Peyer's patch (tissue), 4 donors: ENCODE measurements around the gene SDE2. TPM values are rescaled to one million over a fixed set of nuclear protein-coding genes. Genes with fewer than 3 reads are reported as not detected.
"Not testable (repeated sequence)": the region's sequence is repeated elsewhere in the genome, so short reads cannot be mapped to it uniquely, and the experiment has no call there.

ENCODE experiments used
- DNase-seq, 3 donors: peaks; one replicate each; pipeline ENCODE4 v3.0.0-alpha.2; 2017 to 2019
- H3K27ac ChIP-seq, 4 donors: fragments of 200-600 bp; sonication (generic); one replicate each; pipeline ENCODE4 v1.5.1; 2016 to 2019
- H3K27me3 ChIP-seq, 2 donors: fragments of 200-600 bp; sonication (generic); one replicate each; pipeline ENCODE4 v1.5.1; 2019
- H3K36me3 ChIP-seq, 3 donors: fragments of 200-600 bp; sonication (generic); one replicate each; pipeline ENCODE4 v1.5.1; 2016 to 2019
- H3K4me1 ChIP-seq, 4 donors: fragments of 200-600 bp; sonication (generic); one replicate each; pipeline ENCODE4 v1.5.1; 2016 to 2019
- H3K4me3 ChIP-seq, 4 donors: fragments of 200-600 bp; sonication (generic); 1 replicate in 3 of 4; 2 replicates in 1 of 4; pipeline ENCODE4 v1.5.1; 2016 to 2019; ENCODE audit warnings: mild to moderate bottlenecking in 1 of 4
- H3K9me3 ChIP-seq, 4 donors: fragments of 200-600 bp; sonication (generic); one replicate each; pipeline ENCODE4 v1.5.1; 2016 to 2019; ENCODE audit warnings: mild to moderate bottlenecking in 1 of 4
- POLR2A ChIP-seq, 2 donors: fragments of 450-650 bp; IDR thresholded peaks; one replicate each; pipeline ENCODE4 v1.5.1; 2017; ENCODE audit warnings: antibody characterized with exemption in 2 of 2, mild to moderate bottlenecking in 2 of 2, moderate library complexity in 2 of 2
- total RNA-seq, 4 donors: library from RNA; depleted of rRNA; stranded (reverse); fragments of >200 nt; gene quantifications; one replicate each; pipeline ENCODE4 v1.1.0, GENCODE V29; 2016
- TF ChIP-seq, protein P1 (sequence below), 6 experiments: fragments of 450-650 bp in 4 of 6; fragments of 200-600 bp in 2 of 6; sonication (generic) in 1 of 6; IDR thresholded peaks; one replicate each; pipeline ENCODE4 v1.5.1; 2017 to 2019; ENCODE audit warnings: antibody characterized with exemption in 6 of 6, mild to moderate bottlenecking in 3 of 6, moderate library complexity in 1 of 6

The SDE2 gene
- total RNA-seq, 4 donors from 2014 or later: 10.9 to 22.3 (median 15.8) TPM

DNA sequence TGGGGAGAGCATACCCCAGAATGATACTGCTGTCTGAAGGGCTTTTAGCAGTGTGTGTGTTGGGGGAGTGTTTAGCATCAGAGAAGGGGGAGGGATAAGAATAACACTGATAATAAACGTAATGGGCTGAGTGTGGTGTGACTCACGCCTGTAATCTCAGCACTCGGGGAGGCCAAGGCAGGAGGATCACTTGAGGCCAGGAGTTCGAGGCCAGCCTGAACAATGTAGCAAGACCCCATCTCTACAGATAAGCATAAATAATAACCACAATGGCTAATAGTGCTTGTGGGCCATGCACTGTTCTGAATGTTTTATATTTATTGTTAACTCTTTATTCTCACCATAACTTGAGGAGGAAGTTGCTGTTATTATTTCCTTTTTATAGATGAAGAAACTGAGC is 55.6 kb downstream of the SDE2 start:
- no peak overlapping the region for H3K4me3 ChIP-seq
- no peak overlapping the region for H3K27ac ChIP-seq
- peaks cover 0 to 7% (median 2%) of the 10 kb centered on the region in 4 donors for H3K4me1 ChIP-seq

DNA sequence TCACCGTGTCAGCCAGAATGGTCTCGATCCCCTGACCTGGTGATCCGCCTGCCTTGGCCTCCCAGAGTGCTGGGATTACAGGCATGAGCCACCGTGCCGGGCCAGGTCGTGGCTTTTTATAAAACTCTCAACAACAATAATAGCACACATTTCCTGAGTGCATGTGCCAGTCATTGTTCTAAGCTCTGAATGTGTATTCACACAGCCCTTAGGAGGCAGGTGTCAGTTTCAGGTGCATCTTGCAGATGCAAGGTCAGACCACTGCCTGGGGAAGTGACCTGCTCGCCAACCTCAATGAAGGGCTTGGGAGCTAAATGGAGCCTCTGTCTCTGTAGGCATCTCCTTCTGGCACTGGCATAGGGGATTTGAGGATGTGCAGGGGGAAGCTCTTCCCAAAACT is 56.6 kb downstream of the SDE2 start:
- H3K27ac ChIP-seq: no peak overlapping the region
- peaks cover 0 to 7% (median 2%) of the 10 kb centered on the region in 4 donors for H3K4me1 ChIP-seq
- peak in 1 of 3 donors; percentile 49 for DNase-seq
- H3K9me3 ChIP-seq: no peaks in the 10 kb centered on the region
- no peaks in the 10 kb centered on the region for H3K36me3 ChIP-seq
- no peak for TF ChIP-seq POLR2A (IDR thresholded peaks at IDR 0.05)
- TF ChIP-seq, protein P1, sequence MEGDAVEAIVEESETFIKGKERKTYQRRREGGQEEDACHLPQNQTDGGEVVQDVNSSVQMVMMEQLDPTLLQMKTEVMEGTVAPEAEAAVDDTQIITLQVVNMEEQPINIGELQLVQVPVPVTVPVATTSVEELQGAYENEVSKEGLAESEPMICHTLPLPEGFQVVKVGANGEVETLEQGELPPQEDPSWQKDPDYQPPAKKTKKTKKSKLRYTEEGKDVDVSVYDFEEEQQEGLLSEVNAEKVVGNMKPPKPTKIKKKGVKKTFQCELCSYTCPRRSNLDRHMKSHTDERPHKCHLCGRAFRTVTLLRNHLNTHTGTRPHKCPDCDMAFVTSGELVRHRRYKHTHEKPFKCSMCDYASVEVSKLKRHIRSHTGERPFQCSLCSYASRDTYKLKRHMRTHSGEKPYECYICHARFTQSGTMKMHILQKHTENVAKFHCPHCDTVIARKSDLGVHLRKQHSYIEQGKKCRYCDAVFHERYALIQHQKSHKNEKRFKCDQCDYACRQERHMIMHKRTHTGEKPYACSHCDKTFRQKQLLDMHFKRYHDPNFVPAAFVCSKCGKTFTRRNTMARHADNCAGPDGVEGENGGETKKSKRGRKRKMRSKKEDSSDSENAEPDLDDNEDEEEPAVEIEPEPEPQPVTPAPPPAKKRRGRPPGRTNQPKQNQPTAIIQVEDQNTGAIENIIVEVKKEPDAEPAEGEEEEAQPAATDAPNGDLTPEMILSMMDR (IDR thresholded peaks at IDR 0.05): no peak
- H3K4me3 ChIP-seq: no peak overlapping the region
- H3K27me3 ChIP-seq: no peaks in the 10 kb centered on the region

More for the DNA sequence above, 55.6 kb downstream of the SDE2 start:
- DNase-seq: no peak
- no peaks in the 10 kb centered on the region for H3K36me3 ChIP-seq
- no peaks in the 10 kb centered on the region for H3K9me3 ChIP-seq
- no peaks in the 10 kb centered on the region for H3K27me3 ChIP-seq
- TF ChIP-seq POLR2A (IDR thresholded peaks at IDR 0.05): no peak
- TF ChIP-seq, protein P1 (IDR thresholded peaks at IDR 0.05): no peak

DNA sequence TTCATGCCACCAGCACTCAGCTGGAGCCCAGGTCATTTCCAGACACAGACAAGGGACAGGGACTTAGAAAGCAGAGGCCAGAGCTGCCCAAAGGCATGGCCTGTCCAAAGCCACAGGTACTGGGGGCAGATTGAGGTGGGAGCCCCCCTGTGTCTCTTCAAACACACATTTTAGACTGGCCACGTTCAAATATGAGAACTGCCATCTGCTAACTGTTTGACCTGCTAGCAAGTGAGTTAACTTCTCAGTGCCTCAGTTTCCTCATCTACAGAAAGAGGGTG is 57.3 kb downstream of the SDE2 start:
- H3K4me3 ChIP-seq: no peak overlapping the region
- H3K27me3 ChIP-seq: no peaks in the 10 kb centered on the region
- TF ChIP-seq, protein P1 (IDR thresholded peaks at IDR 0.05): no peak
- TF ChIP-seq POLR2A (IDR thresholded peaks at IDR 0.05): no peak
- no peaks in the 10 kb centered on the region for H3K9me3 ChIP-seq
- no peak for DNase-seq
- no peaks in the 10 kb centered on the region for H3K36me3 ChIP-seq
- no peak overlapping the region for H3K27ac ChIP-seq
- H3K4me1 ChIP-seq: peaks cover 0 to 7% (median 2%) of the 10 kb centered on the region in 4 donors

DNA sequence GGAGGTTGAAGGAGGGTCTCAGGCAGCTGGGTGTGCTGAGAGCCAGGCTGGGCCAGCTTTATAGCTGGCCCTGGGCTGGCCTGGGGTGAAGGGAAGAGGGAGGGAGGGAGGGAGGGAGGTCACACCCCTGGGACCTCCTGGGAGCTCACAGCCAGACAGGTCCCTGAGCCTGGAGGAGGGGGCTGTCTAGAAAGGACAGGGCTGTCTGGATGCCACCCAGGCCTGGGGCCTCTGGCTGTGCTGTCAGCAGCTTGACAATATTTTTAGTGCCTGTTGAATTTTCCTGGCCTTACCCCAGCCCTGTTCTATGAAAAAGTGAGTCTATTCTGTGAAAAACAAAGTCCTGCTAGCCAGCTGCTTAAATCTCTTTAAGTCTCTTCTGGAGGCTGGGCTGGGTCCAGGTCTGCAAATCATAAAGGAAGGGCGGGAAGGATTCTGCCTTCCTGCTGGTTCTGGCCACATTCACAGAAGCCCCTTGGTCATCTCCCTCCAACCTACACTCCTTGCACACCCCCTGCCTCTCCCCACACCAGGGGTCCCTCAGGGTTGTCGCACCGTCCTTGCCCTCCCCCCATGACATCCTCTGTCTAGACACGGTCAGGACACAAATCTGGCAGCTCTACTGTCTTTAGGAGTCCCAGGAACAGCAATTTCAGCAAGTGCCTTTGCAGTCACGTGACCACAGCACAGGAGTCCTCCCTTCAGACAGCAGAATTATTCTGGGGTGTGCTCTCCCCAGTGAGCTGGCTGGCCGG is 57.8 kb downstream of the SDE2 start, which contains the start of gene LEFTY2:
TSS of gene LEFTY2 (minus strand) at position 34 of the 755 bp plus-strand sequence. CDS start 80 bp downstream, outside the sequence.
- Histone ChIP-seq H3K4me3 (no peak within 1 kb of the TSS), H3K36me3 (no peaks in the 10 kb centered on the region), H3K27me3 (no peaks in the 10 kb centered on the region), H3K27ac (peak within 1 kb of the TSS in 3 of 4 donors; percentile 7 to 38 (median 9)), H3K4me1 (peaks cover 0 to 7% (median 2%) of the 10 kb centered on the region in 4 donors), H3K9me3 (no peaks in the 10 kb centered on the region)
- TF ChIP-seq POLR2A (IDR thresholded peaks at IDR 0.05): no peak
- TF ChIP-seq, protein P1 (IDR thresholded peaks at IDR 0.05): no peak
- DNase-seq: no peak

DNA sequence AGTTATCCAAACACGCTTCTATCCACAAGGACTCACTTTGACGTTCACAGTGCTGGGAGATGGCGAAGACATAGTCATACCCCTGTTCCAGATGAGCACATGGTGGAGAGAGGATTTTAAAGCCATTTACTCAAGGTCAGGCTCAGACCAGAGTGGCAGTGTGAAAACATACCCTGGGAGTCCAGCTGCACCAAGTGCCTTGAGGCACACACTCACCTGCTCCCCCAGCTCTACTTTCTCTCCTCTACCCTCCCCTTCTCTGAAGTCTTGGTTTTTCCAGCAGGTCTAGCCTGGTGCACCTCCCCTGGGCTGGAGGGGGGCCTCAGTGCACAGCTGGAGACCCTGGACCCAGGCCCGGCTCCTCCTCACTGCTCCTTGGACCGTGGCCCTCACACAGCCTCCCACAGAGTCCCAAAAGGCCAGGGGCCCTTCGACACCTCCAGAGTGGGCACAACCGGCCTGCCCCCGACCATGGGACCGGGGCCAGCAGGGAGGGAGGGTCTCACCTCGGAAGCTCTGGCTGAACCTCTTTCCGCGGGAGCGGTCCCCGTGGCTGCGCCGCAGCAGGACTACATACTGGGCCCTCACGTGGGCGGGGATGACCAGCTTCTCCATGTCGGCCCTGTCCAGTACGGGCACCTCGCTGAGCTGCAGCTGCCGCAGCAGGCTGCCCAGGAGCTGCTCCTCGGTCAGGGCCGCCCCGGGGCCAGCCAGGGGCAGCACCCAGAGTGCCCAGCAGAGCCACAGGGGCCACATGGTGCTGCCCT is 58.6 kb downstream of the SDE2 start:
- Histone ChIP-seq H3K4me1 (peaks cover 0 to 7% (median 2%) of the 10 kb centered on the region in 4 donors), H3K4me3 (no peak overlapping the region), H3K27ac (peak overlapping the region in 1 of 4 donors; percentile 9), H3K36me3 (no peaks in the 10 kb centered on the region), H3K27me3 (no peaks in the 10 kb centered on the region), H3K9me3 (no peaks in the 10 kb centered on the region)
- no peak for DNase-seq
- TF ChIP-seq POLR2A (IDR thresholded peaks at IDR 0.05): no peak

DNA sequence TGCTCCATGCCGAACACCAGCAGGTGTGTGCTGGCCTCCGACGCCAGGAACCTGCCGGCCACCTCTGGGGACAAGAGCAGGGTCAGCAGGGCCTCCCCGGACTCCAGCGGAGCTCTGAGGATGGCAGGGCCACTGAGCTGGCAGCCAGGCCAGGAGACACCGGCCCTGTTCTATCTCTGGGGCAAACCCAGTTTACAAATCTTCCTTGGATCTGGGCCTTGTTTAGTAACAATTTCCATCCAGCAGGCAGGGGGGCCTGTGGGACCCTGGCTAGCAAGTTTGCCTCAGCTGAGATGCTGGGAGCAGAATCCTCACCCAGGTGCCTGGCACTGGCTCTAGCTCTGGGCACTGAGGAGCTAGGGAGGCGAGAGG is 59.2 kb downstream of the SDE2 start:
- H3K4me1 ChIP-seq, DNase-seq, H3K9me3 ChIP-seq, H3K27me3 ChIP-seq, H3K36me3 ChIP-seq, H3K4me3 ChIP-seq, H3K27ac ChIP-seq: not testable (repeated sequence)

DNA sequence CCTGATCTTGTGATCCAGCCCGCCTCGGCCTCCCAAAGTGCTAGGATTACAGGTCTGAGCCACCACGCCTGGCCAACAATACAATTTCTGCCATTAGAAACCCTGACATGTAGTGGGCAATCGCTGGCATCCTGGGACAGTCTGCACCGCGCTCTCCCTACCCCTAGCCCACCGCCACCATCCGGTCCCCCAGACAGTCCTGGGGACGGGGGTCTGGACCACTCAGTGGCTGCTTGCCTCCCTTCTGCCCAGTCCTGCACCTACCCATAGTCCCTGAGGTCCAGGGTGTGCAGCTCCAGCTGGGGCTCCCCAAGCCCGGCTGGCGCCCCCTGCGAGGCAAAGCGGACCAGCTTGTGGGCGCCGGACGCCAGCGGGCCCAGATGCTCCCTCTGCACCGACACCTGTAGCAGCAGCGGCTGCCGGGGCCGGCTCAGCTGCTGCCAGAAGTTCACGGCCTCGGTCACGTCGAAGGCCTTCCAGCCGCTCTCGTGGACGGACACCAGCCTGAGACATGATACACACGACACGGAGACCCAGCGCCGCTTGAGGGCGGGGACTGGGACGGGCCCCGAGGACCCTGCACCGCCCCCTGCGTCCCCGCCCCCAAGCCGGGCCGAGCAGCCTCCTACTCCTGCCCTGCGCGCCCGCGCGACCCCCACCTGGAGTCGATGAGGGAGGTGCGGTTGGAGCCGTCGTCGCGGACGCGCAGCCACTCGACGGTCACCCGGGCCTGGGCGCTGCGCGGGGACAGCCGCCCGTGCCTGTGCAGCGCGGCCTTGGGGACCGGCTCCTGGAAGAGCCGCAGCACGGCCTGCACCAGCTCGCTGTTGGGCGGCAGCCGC is 59.8 kb downstream of the SDE2 start:
- H3K27me3 ChIP-seq, DNase-seq, H3K9me3 ChIP-seq, H3K4me3 ChIP-seq, H3K4me1 ChIP-seq, H3K36me3 ChIP-seq, H3K27ac ChIP-seq: not testable (repeated sequence)
